COLO668 (cell line): ENCODE results near the gene CHST3.
"Not testable (repeated sequence)": the region's sequence is repeated elsewhere in the genome, so short reads cannot be mapped to it uniquely, and the experiment has no call there.

Source experiments
- DNase-seq: peaks from one replicate; lab custom pipeline; 2025; ENCODE audit not compliant: unreplicated experiment; lab: John Stamatoyannopoulos, UW

CHST3 gene

DNA sequence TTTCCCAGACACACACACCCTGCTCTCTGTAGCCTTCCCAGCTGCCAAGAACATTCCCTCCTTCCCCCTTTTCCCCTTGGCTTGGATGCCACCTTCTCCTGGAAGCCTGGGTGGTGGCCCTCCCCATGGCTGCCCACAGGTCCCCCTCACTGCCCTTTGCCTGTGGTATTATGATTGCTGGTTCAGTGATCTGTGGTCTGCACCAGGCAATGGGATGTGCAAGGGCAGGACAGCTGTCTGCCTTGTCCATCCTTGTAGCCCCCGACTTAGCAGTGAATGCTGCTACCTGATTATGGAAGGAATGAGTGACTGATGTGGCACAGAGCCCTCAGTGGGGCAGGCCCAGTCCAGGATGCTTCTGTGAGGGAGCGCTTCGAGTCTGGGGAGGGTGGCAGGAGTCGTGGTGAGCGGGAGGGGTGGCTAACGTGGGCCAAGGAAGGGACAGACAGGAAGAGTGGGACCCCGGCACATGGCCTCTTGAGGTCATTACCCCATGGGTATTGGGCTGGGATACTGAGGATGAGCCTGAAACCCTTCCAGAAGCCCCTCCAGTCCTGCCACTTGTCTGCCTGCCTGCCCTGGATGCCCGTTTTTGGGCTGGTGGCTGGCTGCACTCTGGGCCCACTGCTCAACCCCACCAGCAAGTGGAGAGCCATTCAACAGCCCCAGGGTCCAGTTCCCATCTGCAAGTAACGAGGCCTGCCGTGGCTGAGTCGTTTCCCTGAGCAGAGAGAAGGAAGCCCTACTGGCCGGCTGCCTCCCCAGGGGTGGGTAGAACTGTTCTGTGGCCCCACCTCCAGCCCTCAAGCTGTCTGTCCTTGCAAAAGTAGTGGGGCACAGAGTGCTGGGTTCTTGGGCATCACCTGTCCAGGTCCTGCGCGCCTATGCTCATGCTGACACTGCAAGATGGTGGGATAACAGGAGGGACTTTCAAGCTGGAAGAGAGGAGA lies 8.8 kb downstream of the CHST3 start:
- no peak for DNase-seq

DNA sequence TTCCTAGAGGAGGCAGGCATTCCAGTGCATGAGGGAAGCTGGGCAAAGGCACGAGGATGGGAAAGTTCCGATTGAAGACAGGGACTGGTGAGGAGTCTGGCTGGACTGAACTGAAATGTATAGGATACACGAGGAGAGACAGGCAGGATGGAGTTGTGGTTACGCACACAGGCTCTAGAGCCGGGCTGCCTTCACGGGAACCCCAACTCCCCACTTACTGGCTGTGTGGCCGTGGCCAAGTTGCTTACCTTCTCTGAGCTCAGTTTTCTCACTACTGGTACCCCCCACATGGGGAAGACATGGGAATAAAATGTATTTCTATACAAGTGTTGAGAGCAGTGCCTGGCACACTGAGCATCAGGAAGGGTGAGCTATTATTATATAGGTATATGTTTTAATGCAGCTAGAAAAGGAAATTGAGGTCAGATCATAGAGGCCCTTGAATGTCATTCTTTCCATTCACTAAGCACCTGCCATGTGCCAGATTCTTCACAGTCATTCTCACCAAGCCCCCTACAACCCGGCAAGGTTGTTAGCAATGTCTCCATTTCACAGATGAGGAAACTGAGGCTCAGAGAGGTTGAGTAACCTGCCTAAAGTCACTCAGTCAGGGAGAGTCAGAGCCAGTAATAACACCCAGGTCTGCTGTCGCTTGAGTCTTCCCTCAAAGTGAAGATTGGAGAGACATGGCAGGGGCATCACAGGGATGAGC lies 9.7 kb downstream of the CHST3 start:
- DNase-seq = no peak

DNA sequence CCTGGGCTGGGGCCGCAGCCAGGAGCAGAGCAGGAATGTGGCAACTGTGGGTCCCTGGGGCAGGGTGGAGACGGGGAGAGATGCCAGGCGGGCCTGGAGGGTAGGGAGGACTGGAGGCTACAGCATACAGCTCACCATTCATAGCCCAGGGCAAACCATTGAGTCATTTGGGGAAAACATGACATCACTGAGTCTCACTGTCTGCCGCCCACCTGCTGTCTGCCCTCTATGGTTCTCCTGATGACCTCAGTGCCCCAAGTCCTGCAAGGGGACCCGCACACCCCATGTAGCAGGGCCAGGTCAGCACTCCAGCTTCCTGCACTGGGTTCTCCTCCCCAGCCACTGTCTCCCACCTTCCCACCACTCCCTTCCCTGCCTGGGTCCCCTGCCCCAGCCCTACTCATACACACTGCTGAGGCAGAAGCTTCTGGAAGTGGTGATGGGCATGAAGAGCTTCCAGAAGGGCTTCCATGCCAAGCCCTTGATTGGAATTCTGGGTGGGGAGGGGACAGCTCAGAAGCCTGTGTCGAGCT lies 10.4 kb downstream of the CHST3 start:
- DNase-seq = no peak

DNA sequence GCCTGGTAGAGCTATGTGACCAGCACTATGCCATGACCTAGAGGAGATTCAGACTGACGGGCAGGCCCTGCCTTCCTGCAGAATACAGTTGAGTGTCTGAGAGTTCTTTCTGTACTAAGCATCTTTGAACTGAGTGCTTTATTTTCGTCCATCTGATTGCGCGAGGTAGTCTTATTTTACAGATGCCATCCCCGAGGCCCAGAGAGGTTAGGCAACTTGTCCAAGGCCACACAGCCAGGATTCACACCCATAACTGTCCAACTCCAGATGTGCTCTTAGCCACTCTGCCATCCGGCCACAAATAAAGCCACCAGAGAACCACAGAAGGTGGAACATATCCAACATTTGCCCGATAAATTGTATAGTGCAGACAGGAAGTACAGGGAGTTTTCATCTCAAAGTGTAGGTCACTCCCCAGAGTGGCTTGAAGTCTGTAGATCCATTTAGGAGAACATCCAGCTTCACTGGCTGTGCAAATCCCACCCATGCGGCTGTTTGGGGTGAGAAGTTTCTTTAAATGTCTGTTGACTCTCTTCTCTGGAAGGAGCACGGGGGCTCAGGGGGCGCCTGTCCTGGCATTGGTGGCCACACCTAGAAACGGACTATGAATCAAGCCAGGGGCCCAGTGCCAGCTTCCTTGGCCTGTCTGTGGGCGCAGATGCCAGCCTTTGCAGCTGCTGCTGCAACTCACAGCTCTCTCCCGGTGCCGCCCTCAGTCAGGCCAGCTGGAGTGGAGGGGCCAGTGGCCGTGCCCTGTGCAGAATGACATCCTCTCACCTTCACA lies 11.1 kb downstream of the CHST3 start:
- DNase-seq = no peak

DNA sequence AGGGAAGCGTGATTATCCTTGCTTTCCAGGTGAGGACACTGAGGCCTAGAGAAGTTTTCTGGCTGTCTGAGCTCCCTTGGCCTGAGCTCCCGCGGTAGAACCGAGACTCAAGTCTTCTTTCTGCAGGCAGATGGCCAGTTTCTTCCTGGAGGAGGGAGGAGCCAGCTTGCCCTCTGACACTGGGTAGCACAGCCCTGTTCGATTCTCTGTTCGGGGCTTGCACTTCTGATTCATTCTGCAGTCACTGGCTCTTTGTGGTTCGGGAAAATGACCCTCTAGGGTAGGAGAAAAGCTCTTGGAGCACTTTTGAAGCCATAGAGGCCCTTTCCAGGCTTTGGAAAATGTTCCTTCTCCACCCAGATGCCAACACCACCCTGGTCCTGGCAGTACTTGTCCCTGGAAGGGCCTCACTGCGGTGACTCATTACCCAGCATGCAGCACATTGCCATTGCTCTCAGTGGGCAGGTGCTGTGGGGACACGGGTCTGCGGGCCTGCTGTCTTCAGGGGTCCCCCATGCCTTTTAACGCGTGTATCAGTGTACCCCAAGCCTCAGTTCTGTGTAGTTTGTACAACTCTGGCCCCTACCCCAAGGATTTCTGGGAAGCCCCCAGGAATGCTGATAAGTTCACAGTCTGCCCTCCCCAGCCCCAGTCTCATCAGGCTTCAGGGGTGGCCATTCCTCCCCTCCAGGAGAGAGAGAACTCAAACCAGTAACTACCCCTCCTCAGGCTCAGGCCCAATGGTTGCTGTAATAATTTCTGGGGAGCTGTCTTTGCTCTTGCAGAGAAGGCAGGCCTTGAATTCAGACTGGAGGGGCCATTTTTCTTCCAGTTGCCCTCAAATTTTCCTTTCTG lies 11.9 kb downstream of the CHST3 start:
- no peak for DNase-seq

DNA sequence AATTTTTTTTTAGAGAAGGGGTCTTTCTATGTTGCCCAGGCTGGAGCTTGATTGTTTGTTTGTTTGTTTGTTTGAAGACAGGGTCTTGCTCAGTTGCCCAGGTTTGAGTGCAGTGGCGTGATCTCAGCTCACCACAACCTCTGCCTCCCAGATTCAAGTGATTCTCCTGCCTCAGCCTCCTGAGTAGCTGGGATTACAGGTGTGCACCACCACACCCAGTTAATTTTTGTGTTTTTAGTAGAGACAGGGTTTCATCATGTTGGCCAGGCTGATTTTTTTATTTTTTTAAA lies 13.4 kb downstream of the CHST3 start:
- not testable (repeated sequence) for DNase-seq

DNA sequence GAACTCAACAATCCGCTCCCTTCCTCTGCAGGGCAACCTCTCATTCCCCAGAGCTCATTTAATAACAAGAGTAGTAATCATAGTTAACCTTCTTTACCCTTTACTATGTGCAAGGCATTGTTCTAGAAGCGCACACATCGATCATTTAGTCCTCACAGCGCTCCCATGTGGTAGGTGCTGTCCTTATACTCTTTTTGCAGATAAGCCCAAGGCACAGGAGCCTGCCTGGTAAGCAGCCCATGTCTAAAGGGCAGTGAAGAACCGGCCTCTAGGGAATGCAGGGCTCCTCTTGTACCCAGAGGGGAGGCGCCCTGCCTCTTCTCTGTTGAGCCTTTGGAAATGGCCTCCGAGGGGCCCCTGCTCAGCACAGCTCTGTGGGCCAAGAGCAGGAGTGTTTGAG lies 14.3 kb downstream of the CHST3 start:
- DNase-seq = no peak

DNA sequence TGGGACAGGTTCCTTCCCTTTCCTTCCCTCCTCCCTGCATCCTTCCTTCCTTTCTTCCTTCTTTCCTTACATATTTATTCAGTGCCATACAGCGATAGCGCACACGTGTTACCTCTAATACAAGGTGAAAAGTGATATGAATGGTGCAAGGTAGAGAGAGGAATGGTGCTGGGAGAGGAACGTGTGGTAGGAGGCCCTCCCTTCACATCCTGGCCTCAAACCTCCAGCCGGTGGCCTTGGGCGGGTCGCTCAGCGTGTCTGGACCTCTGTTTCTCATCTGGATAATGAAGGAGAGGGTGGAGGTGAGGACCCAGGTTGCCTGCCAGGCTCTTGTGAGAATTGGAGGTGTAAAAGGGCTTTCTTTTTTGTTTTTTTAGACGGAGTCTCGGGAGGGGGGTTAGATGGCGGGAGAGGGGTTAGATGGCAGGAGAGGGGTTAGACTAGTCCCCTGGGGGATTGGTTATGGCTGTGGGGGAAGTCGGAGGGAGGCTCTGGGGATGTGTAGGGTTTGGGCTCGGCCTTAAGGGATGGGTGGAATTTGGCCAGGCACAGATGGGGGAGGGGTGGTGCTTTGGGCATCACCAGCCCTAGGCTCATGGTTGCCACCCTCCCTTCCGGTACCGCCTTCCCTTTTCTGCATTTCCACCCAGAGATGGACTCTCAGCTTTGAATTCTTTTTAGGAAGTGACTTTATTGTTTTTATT lies 14.9 kb downstream of the CHST3 start:
- no peak for DNase-seq

DNA sequence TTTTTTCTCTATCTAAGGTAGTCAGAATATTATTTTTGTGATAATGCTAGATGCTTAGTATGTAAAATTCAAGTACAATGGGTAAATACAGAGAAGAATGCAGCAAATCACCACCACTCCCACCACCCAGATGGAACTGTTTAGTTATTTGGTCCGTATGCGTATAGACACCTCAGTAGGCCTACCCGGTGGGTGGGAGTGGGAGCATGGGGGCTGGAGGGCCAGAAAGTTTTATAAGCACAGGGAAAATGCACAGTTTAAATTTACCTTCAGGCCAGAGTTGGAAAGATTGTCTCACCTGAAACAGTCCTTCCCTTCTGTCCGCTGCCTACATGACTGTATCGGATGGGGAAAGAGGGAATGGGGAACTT lies 15.5 kb downstream of the CHST3 start:
- no peak for DNase-seq

DNA sequence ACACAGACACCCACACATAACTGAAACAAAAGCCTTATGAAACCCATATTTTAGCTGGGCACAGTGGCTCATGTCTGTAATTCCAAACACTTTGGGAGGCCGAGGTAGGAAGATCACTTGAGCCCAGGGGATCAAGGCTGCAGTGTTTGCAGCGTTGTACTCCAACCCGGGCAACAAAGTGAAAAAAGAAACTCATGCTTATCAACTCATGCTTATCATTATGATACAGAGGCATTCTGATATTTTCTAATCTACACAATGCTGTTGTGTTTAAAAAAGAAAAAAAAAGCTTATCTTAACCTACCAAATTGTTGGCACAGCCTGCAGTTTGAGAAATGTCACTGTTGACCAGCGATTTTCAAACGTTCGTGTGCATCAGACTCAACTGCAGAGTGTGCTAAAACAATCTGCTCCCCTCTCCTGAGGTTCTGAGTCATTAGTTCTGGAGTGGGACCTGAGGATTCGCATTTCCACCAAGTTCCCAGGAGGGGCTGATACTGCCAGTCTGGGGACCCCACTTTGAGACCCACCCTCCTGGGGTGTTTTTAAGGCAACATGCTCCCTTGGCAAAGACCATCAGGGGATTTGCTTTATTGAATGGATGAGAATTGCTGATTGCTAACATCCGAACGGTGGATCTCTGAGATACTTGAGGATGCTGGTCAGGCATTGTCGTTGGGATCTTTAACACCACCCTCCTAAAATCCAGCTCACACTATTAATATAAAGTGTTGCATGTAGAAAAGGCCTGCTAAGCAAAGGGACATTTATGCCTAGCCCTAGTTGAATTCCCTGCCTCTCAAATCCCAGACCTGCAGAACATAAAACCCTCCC lies 16.2 kb downstream of the CHST3 start:
- no peak for DNase-seq

DNA sequence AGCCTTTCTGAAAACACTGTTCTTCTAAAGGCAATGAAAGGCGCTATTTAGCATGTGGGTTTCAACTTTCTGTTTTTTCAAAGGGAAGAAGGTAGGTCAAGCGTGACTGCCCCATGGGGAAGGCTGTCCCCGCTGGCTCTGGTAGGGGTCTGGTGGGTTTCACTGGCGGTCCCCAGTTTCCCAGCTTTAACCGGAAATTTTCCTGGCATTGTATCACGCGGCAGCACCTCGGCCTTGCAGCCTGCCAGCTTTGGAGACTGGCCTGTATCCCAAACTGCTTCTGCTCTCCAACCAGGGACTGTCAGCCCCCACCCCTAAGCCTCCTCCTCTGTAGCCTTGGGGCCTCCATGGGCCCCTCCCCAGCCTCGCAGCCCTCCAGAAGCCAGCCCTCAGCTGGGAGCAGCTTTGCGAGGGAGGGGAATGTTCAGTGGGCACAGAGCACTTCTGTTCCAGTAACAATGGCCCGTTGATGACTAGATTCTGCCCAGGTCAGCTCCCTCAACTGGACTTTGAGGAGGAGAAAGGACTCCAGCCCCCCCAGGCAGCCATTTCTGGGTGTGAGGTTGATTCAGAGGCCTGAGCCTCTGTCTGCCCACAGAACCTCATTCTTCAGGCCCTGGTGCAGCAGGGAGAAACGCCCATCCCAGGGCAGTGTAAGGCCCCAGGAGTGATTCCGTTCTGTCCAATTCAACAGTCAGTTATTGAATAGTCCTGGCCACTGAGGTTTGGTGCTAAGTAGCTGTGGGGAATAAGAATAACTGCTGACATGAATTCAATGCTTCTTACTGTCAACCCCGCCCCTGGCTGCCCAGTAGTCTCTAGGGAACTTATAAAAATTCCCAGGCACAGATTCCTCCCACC lies 17.1 kb downstream of the CHST3 start:
- no peak for DNase-seq

DNA sequence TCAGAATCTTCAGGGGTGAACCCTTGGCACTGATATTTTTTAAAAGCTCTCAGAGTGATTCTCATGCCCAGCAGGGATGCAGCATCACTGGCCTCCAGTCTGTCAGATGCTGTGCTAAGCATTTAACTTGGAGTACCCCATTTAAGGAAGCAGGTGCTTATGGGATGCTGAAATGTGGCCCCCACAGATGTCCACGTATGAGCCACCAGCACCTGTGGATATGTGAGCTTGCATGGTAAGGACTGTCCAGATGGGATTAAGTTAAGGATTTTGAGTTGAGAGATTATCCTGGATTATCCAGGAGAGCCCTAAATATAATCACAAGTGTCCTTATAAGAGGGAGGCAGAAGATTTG lies 17.7 kb downstream of the CHST3 start:
- DNase-seq = no peak

DNA sequence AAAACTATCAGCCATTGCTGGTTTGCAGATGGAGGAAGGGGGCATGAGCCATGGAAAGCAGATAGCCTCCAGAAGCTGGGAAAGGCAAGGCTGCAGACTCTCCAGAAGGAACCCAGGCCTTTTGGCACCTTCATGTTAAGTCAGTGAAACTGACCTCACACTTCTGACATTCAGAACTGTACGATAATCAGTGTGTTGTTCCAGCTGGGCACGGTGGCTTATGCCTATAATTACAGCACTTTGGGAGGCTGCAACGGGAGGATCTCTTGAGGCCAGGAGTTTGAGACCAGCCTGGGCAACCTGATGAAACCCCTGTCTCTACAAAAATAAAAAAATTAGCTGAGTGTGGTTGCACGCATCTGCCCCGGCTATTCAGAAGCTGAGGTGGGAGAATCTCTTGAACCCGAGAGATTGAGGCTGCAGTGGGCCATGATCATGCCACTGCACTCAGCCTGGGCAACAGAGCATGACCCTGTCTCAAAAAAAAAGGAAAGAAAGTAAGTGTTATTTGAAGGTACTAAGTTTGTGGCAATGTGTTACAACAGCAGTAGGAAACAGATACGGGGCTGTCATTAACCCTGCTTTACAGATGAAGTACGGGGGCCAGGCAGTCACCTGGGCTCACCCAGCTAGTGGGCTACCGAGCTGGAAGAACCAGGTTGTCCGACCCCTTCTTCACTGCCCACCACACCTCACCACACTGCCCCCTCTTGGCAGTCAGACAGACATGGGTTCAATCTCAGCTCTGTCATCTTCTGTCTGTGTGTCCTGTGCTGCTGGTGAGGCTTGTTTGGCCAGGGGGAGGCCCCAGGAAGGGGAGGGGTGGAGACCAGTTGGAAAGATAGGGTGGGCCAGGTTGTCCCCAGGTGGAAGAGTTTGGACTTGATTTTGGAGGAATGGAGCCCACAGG lies 18.3 kb downstream of the CHST3 start:
- DNase-seq = no peak

DNA sequence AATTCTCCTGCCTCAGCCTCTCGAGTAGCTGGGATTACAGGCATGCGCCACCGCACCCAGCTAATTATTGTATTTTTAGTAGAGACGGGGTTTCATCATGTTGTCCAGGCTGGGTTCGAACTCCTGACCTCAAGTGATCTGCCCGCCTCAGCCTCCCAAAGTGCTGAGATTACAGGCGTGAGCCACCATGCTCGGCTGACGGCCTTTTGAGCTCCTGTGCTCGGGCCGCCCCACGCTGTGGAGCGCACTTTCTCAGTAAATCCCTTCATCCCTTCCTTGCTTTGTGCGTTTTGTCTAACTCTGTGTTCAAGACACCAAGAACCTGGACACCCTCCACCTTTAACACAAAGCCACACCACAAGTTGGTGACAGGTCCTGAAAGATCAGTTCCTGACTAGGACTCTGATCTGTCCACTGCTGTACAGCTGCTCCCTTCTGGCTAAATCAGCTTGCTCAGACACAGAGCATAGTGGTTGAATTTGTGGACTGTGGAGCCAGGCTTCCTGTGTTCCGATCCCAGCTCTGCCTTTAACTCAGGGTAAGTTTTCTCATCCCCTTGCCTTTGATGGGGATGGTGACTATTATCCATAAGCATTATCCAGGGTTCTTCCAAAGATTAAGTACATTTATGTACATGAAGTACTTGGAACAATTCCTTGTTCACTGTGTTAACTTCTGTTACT lies 20.1 kb downstream of the CHST3 start:
- no peak for DNase-seq

DNA sequence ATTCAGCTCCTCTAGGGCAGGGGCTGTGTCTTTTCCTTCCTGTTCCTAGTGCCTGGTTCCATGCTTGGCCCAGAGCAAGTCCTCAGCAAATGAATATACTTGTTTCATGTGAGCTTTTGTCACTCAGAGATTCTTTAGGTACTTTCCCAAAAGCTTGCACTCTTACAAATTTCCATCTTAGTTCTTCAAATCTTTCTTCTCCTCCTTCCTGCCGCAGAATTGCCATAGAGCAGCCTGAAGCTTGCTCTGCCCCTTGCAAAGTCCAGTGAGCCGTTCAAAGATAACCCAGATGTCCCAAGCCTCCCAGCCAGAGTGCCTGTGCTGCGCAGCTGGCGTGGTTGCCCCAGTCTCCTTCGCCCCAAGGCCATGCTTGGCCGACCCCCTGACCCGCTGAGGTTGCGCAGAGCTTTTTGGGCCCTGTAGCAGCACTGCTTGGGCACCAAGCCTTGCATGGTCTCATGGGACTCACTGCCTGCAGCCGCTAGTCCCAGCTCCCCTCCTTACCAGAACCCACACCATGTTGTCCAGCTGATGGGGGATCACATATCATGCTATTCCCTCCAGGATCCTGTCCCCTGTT lies 20.7 kb downstream of the CHST3 start:
- no peak for DNase-seq

DNA sequence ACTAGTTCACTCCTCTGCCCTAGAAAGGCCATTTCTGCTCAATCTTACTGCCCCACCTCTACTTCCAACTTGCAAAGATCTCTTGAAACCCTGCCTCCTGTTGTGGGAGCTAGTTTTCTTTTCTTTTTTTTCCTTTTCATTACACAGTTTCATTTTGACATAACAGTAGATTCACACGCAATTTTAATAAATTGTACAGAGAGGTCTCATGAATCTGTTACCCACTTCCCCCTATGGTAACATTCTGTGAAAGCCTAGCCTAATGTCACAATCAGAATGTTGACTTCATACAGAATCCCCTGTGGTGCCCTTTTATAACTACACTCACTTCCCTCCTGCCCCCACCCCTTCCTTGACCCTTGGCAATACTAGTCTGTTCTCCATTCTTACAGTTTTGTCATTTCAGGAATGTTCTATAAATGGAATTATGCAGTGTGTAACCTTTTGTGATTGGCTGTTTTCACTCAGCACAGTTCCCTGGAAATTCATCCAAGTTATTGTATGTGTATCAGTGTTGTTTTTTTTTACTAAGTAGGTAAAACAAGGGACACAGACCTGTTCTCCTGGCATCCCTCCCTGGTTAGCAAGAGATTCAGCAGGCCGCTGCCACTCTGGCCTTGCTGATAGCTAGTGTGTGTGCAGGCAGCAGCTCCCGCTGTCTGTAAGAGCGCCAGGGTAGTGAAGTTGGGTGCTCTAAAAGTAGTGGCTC lies 21.5 kb downstream of the CHST3 start:
- no peak for DNase-seq
